Tibial nerve (tissue), 4 donors: ENCODE results near the gene KRTAP4-5. TPM values are rescaled to one million over a fixed set of nuclear protein-coding genes. Genes with fewer than 3 reads are reported as not detected.

Experiments
- DNase-seq, 2 donors: peaks; one replicate each; pipeline ENCODE4 v3.0.0-alpha.2; 2019; ENCODE audit warnings: low spot score in 2 of 2
- H3K27ac ChIP-seq, 4 donors: fragments of 200-600 bp; sonication (generic) in 3 of 4; one replicate each; pipeline ENCODE4 v1.5.1; 2017 to 2019; ENCODE audit warnings: mild to moderate bottlenecking in 1 of 4
- H3K27me3 ChIP-seq, 2 donors: fragments of 200-600 bp; sonication (generic) in 1 of 2; one replicate each; pipeline versions ENCODE4 v1.5.1 to v1.6.0; 2017 to 2019
- H3K36me3 ChIP-seq, 3 donors: fragments of 200-600 bp; sonication (generic); one replicate each; pipeline ENCODE4 v1.5.1; 2018 to 2019
- H3K4me1 ChIP-seq, 4 donors: fragments of 200-600 bp; sonication (generic) in 3 of 4; one replicate each; pipeline ENCODE4 v1.5.1; 2017 to 2019
- H3K4me3 ChIP-seq, 4 donors: fragments of 200-600 bp; sonication (generic) in 3 of 4; one replicate each; pipeline ENCODE4 v1.5.1; 2017 to 2019; ENCODE audit warnings: mild to moderate bottlenecking in 1 of 4, moderate library complexity in 1 of 4
- H3K9me3 ChIP-seq, 4 donors: fragments of 200-600 bp; sonication (generic) in 3 of 4; one replicate each; pipeline ENCODE4 v1.5.1; 2017 to 2019
- CTCF ChIP-seq, 5 experiments: fragments of 200-600 bp in 3 of 5; fragments of 450-650 bp in 2 of 5; sonication (generic) in 3 of 5; IDR thresholded peaks; one replicate each; pipeline ENCODE4 v1.5.1; 2016 to 2019; ENCODE audit warnings: antibody characterized with exemption in 5 of 5, mild to moderate bottlenecking in 3 of 5, moderate library complexity in 2 of 5
- EP300 ChIP-seq, 2 donors: sonication (generic); formaldehyde crosslinking; IDR thresholded peaks; one replicate each; pipeline ENCODE4 v1.6.1; 2017; ENCODE audit warnings: antibody characterized with exemption in 2 of 2, mild to moderate bottlenecking in 1 of 2
- POLR2A ChIP-seq, 2 donors: fragments of 450-650 bp; IDR thresholded peaks; one replicate each; pipeline ENCODE4 v1.6.1; 2017; ENCODE audit warnings: antibody characterized with exemption in 2 of 2, mild to moderate bottlenecking in 2 of 2, moderate library complexity in 2 of 2
- WGBS, 2 donors: methylation state at CpG; one replicate each; pipeline ENCODE4 v1.1.5; 2018; 5-methylcytosine and 5-hydroxymethylcytosine counted together
- total RNA-seq, 4 donors: library from RNA; depleted of rRNA; stranded (reverse); fragments of >200 nt; gene quantifications; one replicate each; pipeline ENCODE4 v1.1.0, GENCODE V29; 2016

The KRTAP4-5 gene
- total RNA-seq, 4 donors from 2014 or later: not detected

- Histone ChIP-seq H3K9me3 (peaks cover 0 to 7% (median 0%) of the 10 kb centered on the region in 4 donors), H3K27me3 (no peaks in the 10 kb centered on the region), H3K4me3 (no peak within 1 kb of the TSS), H3K36me3 (no peaks in the 10 kb centered on the region), H3K4me1 (no peaks in the 10 kb centered on the region), H3K27ac (no peak within 1 kb of the TSS)
- WGBS, 2 donors: 73 to 74% methylated on average over 7 to 9 of the region's 9 CpGs
- DNase-seq: no peak
- no peak for TF ChIP-seq POLR2A (IDR thresholded peaks at IDR 0.05)
- no peak for TF ChIP-seq CTCF (IDR thresholded peaks at IDR 0.05)
- TF ChIP-seq EP300 (IDR thresholded peaks at IDR 0.05): no peak
Measured at GRCh38 chr17:41184480-41184961, 34.9 kb upstream of the KRTAP4-5 start, which contains the start of gene KRTAP4-1. KRTAP4-1 (minus strand) TSS chr17:41184911; CDS start chr17:41184854, 57 bp downstream.

GRCh38 chr17:41178843-41179616 lies 29.4 kb upstream of the KRTAP4-5 start:
- H3K27ac ChIP-seq: no peak overlapping the region
- no peaks in the 10 kb centered on the region for H3K4me1 ChIP-seq
- WGBS, 2 donors: 73 to 86% methylated on average over 1 of the region's 1 CpG
- no peak overlapping the region for H3K4me3 ChIP-seq
- no peaks in the 10 kb centered on the region for H3K9me3 ChIP-seq
- no peaks in the 10 kb centered on the region for H3K27me3 ChIP-seq
- H3K36me3 ChIP-seq: no peaks in the 10 kb centered on the region
- TF ChIP-seq CTCF (IDR thresholded peaks at IDR 0.05) (no peak), EP300 (IDR thresholded peaks at IDR 0.05) (no peak), POLR2A (IDR thresholded peaks at IDR 0.05) (no peak)
- DNase-seq: no peak

GRCh38 chr17:41178341-41178740 lies 28.7 kb upstream of the KRTAP4-5 start:
- no peak for DNase-seq
- Histone ChIP-seq H3K9me3 (no peaks in the 10 kb centered on the region), H3K27ac (no peak overlapping the region), H3K36me3 (no peaks in the 10 kb centered on the region), H3K27me3 (no peaks in the 10 kb centered on the region), H3K4me3 (no peak overlapping the region), H3K4me1 (no peaks in the 10 kb centered on the region)
- TF ChIP-seq EP300 (IDR thresholded peaks at IDR 0.05) (no peak), CTCF (IDR thresholded peaks at IDR 0.05) (no peak), POLR2A (IDR thresholded peaks at IDR 0.05) (no peak)
- 87 to 95% methylated on average over 3 of the region's 3 CpGs for WGBS, 2 donors

GRCh38 chr17:41177727-41178271 lies 28.2 kb upstream of the KRTAP4-5 start, which contains the start of gene KRTAP4-2:
KRTAP4-2 (minus strand) TSS chr17:41178221; CDS start chr17:41178164, 57 bp downstream.
- DNase-seq: no peak
- WGBS, 2 donors: 88 to 89% methylated on average over 3 to 5 of the region's 7 CpGs
- no peaks in the 10 kb centered on the region for H3K36me3 ChIP-seq
- H3K9me3 ChIP-seq: no peaks in the 10 kb centered on the region
- H3K4me3 ChIP-seq: no peak within 1 kb of the TSS
- TF ChIP-seq EP300 (IDR thresholded peaks at IDR 0.05) (no peak), POLR2A (IDR thresholded peaks at IDR 0.05) (no peak), CTCF (IDR thresholded peaks at IDR 0.05) (no peak)
- H3K4me1 ChIP-seq: no peaks in the 10 kb centered on the region
- no peak within 1 kb of the TSS for H3K27ac ChIP-seq
- H3K27me3 ChIP-seq: no peaks in the 10 kb centered on the region
